IPS DF 6.9 (cell line): Measurements from ENCODE around the gene VARS2.
A peak's percentile ranks its signal among the peaks of the same experiment; 100 is the strongest.
"Not testable (repeated sequence)": the region's sequence is repeated elsewhere in the genome, so short reads cannot be mapped to it uniquely, and the experiment has no call there.

Source experiments
- DNase-seq: peaks from one replicate; pipeline ENCODE4 v3.0.0-alpha.2; 2013; ENCODE audit warnings: low read depth, low spot score
- H3K27ac ChIP-seq: one replicate; pipeline ENCODE4 v1.5.1; 2013; ENCODE audit warnings: low read length, control low read depth
- H3K27me3 ChIP-seq: 2 replicates; pipeline ENCODE4 v1.6.1; 2013; ENCODE audit warnings: mild to moderate bottlenecking, low read length; ENCODE audit not compliant: control insufficient read depth, insufficient read depth
- H3K36me3 ChIP-seq: 2 replicates; pipeline ENCODE4 v1.6.1; 2013; ENCODE audit warnings: low read length; ENCODE audit not compliant: control insufficient read depth, insufficient read depth
- H3K4me1 ChIP-seq: 2 replicates; pipeline ENCODE4 v1.6.1; 2013; ENCODE audit warnings: low read length; ENCODE audit not compliant: control insufficient read depth, insufficient read depth
- H3K4me3 ChIP-seq: 2 replicates; pipeline ENCODE4 v1.5.1; 2013; ENCODE audit warnings: mild to moderate bottlenecking, low read length
- H3K9me3 ChIP-seq: 2 replicates; pipeline ENCODE4 v1.6.1; 2013; ENCODE audit warnings: low read length, inconsistent platforms; ENCODE audit not compliant: control insufficient read depth, insufficient read depth
- WGBS: extraction: QIAGEN DNeasy Blood & Tissue Kit; methylation state at CpG from one replicate; pipeline ENCODE4 v1.1.7; 2013; ENCODE audit warnings: mixed read lengths, missing lambda C conversion rate; ENCODE audit not compliant: insufficient read length, insufficient coverage; 5-methylcytosine and 5-hydroxymethylcytosine counted together

The VARS2 gene

DNA sequence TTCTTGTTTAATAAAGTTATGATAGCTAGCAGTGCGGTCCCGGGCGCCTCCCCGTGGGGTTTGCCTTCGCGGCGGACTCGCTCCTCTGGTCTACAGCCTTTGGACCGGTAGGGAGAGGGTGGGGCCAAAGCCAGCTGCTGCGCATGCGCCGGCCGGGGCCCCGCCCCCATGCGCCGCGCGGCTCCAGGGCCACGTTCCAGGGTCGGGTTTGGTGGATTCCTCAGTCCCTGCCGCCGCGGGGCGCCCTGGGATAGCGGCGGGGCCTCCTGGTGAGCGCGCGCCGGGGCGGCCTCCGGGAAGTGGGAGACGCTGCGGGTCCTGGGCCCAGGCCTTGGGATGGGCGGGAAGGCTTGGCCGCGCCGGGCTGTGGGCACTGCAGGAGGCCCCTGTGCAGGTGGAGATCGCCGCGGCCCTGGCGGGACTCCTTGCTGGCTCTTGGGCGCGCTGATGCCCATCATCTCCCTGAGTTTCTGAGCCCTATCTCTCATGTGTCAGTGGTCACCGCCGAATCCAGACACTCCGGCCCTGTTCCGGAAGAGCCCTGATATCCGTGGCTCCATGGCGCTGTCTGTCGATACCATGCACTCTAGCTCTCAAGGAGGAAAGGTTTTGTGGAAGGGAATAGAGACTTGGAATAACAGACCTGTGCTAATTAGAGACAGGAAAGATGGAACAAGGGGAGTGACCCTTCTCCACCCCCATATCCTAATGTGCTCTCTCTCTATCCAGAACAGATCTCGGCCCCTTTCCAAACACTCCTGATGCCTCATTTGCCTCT lies at the start of gene VARS2:
VARS2 (plus strand) TSS at position 163 of the 778 bp plus-strand sequence; CDS start at position 762, 599 bp downstream.
- Histone ChIP-seq H3K4me1 (peaks cover 1% of the 10 kb centered on the region; the same call in 1 of the 2 replicates), H3K27ac (no peak within 1 kb of the TSS), H3K9me3 (no peaks in the 10 kb centered on the region), H3K4me3 (peak within 1 kb of the TSS; percentile 57; the same call in 1 of the 2 replicates), H3K36me3 (peaks cover 9% of the 10 kb centered on the region), H3K27me3 (no peaks in the 10 kb centered on the region)
- DNase-seq, result peak; percentile 58
- no CpG with 5 or more reads among the region's 52 CpGs for WGBS

DNA sequence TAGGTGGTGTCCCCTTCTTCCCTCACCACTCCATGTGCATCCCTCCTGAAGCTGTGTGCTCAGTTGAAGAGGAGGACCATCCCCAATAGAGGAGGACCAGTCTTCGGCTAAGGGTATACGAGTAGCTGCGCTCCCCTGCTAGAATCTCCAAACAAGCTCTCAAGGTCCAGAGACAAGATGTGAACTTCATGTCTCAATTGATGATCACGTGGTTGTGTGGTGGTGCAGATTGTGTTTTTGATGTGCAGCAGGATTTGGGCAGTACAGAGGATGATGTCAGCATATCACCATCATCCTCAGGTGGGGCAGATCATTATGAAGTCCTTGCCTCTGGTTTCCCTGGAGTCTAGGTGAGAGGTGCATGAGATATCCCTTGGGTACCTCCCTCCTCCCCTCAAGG lies 49.7 kb upstream of the VARS2 start:
- no peak overlapping the region for H3K4me3 ChIP-seq
- no CpG with 5 or more reads among the region's 4 CpGs for WGBS
- H3K4me1 ChIP-seq, result no peaks in the 10 kb centered on the region
- no peaks in the 10 kb centered on the region for H3K36me3 ChIP-seq
- no peaks in the 10 kb centered on the region for H3K27me3 ChIP-seq
- no peak overlapping the region for H3K27ac ChIP-seq
- DNase-seq, result no peak
- H3K9me3 ChIP-seq, result peaks cover 1% of the 10 kb centered on the region; the same call in 1 of the 2 replicates

DNA sequence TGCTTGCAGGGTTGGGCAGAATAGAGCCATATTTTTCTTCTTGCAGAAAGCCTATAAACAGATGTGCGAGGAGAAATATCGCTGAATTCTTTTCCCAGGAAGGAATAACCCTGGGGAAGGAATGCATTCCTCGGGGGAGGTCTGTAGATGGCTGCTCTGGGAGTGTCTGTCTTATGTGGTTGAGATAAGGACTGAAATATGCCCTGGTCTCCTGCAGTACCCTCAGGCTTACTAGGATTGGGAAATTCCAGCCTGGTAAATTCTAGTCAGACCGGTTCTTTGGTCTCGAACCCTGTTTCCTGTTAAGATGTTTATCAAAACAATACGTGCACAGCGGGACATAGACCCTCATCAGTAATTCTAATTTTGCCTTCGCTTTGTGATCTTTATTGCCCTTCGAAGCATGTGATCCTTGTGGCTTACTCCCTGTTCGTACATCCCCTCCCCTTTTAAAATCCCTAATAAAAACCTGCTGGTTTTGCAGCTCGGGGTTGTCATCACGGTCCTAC lies 44.7 kb upstream of the VARS2 start:
- not testable (repeated sequence) for H3K9me3 ChIP-seq, DNase-seq, H3K27me3 ChIP-seq, H3K4me1 ChIP-seq, H3K27ac ChIP-seq, H3K36me3 ChIP-seq, H3K4me3 ChIP-seq
- WGBS, result no CpG with 5 or more reads among the region's 12 CpGs

DNA sequence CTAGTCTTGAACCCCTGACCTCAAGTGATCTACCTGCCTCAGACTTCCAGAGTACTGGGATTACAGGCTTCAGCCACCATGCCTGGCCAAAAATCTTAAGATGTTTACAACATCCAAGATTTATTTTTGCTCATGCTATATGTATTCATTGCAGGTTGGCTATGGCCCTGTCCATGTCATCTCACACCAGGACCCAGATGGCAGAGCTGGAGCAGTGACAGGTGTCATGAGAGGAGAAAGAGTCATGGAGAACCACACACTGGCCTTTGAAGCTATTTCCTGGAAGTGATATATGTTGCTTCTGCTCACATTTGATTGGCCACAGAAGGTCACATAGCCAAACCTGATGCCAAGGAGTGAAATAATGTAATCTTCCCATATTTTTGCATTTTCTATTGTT lies 43.5 kb upstream of the VARS2 start:
- H3K4me1 ChIP-seq, result no peaks in the 10 kb centered on the region
- H3K4me3 ChIP-seq, result no peak overlapping the region
- H3K27me3 ChIP-seq, result no peaks in the 10 kb centered on the region
- DNase-seq, result no peak
- H3K27ac ChIP-seq, result no peak overlapping the region
- peaks cover 1% of the 10 kb centered on the region for H3K9me3 ChIP-seq
- H3K36me3 ChIP-seq, result no peaks in the 10 kb centered on the region

DNA sequence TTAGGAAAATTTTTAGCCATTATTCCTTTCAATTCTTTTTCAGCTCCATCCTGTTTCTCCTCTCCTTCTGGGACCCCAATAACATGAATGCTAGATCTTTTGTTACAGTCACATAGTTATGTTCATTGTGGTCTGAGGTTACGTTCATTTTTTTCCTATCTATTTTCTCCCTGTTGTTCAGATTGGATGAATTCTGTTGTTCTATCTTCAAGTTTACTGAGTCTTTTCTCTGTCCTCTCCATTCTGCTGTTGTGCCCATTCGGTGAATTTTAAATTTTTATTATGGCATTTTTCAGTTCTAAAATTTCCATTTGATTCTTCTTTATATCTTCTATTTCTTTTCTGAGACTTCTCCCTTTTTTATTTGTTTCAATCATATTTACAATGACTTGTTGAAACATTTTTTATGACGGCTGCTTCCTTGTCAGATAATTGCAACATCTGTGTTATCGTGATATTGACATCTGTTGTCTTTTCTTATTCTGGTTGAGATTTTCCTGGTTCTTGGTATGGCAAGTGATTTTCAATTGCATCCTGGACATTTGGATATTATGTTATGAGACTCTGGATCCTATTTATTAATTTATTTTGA lies 42.4 kb upstream of the VARS2 start:
- no CpG with 5 or more reads among the region's 4 CpGs for WGBS
- Histone ChIP-seq H3K4me3 (no peak overlapping the region), H3K9me3 (peaks cover 1% of the 10 kb centered on the region), H3K4me1 (no peaks in the 10 kb centered on the region), H3K27me3 (no peaks in the 10 kb centered on the region), H3K27ac (no peak overlapping the region), H3K36me3 (no peaks in the 10 kb centered on the region)
- no peak for DNase-seq

DNA sequence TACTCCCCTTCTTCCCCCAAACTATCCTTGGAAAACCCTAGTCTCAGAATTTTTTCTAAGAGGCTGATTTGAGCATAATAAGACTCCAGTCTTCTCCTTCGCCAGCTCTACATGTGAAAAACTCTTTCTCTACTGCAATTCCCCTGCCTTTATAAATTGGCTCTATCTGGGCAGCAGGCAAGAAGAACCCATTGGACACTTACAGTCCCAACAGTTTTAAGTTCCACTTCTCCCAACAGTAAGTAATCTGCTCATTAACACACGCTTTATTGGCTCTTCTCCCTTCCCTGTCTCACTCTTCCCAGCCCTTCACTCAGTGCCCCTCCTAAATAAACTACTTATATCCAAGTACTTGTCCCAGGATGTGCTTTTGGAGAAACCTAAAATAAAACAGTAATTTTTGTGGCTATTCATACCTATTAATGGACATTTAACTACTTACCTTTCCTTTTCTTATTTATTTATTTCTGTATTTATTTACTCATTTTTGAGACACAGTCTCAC lies 40.8 kb upstream of the VARS2 start:
- WGBS, result no CpG with 5 or more reads among the region's 2 CpGs

DNA sequence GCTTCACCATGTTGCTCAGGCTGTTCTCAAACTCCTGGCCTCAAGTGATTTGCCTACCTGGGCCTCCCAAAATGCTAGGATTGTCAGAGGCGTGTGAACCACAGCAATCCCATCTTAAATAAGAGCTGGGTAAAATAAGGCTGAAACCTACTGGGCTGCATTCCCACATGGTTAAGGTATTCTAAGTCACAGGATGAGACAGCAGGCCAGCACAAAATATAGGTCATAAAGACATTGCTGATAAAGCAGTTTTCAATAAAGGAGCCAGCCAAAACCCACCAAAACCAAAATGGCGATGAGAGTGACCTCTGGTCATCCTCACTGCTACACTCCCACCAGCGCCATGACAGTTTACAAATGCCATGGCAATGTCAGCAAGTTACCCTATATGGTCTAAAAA lies 40.2 kb upstream of the VARS2 start:
- H3K9me3 ChIP-seq, H3K27ac ChIP-seq, H3K4me1 ChIP-seq, H3K36me3 ChIP-seq, DNase-seq, H3K27me3 ChIP-seq, H3K4me3 ChIP-seq: not testable (repeated sequence)
- no CpG with 5 or more reads among the region's 3 CpGs for WGBS

More for the DNA sequence above, 40.8 kb upstream of the VARS2 start:
- no peak for DNase-seq
- Histone ChIP-seq H3K27me3 (no peaks in the 10 kb centered on the region), H3K27ac (no peak overlapping the region), H3K9me3 (peaks cover 1% of the 10 kb centered on the region), H3K4me1 (no peaks in the 10 kb centered on the region), H3K36me3 (no peaks in the 10 kb centered on the region), H3K4me3 (no peak overlapping the region)

DNA sequence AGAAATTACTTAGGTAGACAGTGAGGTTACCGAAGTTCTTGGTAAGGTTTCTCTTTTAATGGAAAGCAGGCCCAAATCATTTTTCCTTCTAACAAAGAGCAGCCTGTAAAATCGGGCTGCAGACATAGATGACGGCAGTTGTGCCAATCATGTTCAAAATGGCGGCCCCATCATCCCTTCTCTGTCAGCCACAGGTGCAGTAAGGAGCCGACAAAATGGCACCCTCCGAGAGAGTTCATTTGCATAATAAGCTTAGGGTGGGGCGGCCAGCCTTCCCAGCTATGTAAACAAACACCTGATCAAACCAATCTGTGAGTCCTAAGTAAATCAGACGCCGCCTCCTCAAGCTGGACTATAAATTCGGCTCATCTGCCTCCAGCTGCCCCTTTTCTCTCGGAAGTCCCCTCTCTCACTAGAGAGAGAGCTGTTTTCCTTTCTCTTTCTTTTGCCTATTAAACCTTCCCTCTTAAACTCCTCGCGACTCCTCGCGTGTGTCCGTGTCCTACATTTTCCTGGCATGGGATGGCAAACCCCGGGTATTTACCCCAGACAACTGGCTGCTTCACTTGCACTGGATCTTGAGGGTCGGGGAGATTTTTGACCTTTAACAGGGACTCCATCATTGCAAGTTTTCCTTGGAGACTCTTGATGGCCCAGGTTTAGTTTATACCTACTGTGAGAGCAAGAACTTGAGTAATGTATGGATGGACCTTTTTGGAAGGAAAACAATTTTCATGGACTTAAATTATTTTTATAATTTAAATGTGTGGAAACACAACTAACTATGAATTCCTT lies 38.6 kb upstream of the VARS2 start:
- Histone ChIP-seq H3K4me3 (no peak overlapping the region), H3K36me3 (no peaks in the 10 kb centered on the region), H3K9me3 (peaks cover 1% of the 10 kb centered on the region), H3K27me3 (no peaks in the 10 kb centered on the region), H3K4me1 (no peaks in the 10 kb centered on the region), H3K27ac (no peak overlapping the region)
- no peak for DNase-seq
- WGBS, result no CpG with 5 or more reads among the region's 18 CpGs

DNA sequence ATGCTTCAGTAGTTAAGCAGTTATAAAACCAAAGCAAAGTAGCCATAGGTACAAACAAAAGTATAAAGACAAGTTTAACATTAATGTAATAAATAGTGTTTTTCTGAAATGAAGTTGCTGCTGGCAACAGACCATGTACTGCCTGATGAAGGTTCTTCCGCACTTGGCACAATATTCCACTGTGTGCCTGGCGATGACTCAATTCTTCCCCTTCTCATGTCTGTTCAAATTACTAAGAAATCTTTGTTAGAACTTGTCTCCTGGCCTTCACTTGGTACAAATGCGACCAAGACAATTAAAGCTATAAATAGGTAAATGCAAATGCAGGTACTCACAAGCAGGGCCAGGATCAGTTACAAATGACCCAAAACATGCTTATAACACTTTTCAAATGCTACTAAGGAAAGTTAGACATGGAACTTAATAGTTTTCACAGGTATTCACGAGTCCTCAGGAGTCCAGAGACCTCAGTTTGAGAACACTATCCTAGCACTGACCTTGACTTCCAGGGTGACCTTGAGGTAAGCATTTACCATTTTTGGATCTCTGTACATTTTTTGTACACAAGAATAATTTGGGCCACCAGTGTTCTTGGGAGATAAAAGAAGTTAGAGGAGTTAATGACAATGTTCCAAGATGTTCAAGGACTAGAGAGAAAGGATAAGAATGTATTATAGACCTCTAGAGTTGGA lies 37.9 kb upstream of the VARS2 start:
- Histone ChIP-seq H3K9me3 (no peaks in the 10 kb centered on the region; the same call in 1 of the 2 replicates), H3K27me3 (no peaks in the 10 kb centered on the region), H3K27ac (no peak overlapping the region), H3K4me1 (no peaks in the 10 kb centered on the region; the same call in 1 of the 2 replicates), H3K4me3 (no peak overlapping the region), H3K36me3 (no peaks in the 10 kb centered on the region)
- WGBS, result no CpG with 5 or more reads among the region's 4 CpGs
- no peak for DNase-seq
